Activated T-cell treated with anti-CD3 and anti-CD28 coated beads, Interleukin-2, amount 50 U/mL, for 72 hours (primary cell): ENCODE results near the gene RANBP3. TPM values are rescaled to one million over a fixed set of nuclear protein-coding genes. Genes with fewer than 3 reads are reported as not detected.

ENCODE experiments used
- ATAC-seq, 2 donors: fragments of 150-1000 bp; cut with Tn5 transposase; replicated peaks in 1 of 2; 2 replicates each; pipeline ENCODE4 v1.10.0; 2021; ENCODE audit warnings: moderate library complexity in 2 of 2, mild to moderate bottlenecking in 1 of 2
- DNase-seq, 2 donors: peaks; one replicate each; pipeline ENCODE4 v3.0.0; 2021 to 2022; ENCODE audit warnings: mixed read lengths in 1 of 2
- H3K27ac Mint-ChIP-seq: one replicate; pipeline ENCODE4 v1.8.0; 2022; ENCODE audit warnings: mild to moderate bottlenecking, moderate library complexity, mixed read lengths
- H3K27me3 Mint-ChIP-seq: one replicate; pipeline ENCODE4 v1.8.0; 2022; ENCODE audit warnings: low read depth, mixed read lengths
- H3K36me3 Mint-ChIP-seq, 2 donors: one replicate each; pipeline ENCODE4 v1.8.0; 2022; ENCODE audit warnings: mixed read lengths in 2 of 2, mild to moderate bottlenecking in 1 of 2; ENCODE audit not compliant: insufficient read depth in 2 of 2
- H3K4me1 Mint-ChIP-seq: one replicate; pipeline ENCODE4 v1.8.0; 2022; ENCODE audit warnings: low read depth, mixed read lengths
- H3K4me3 Mint-ChIP-seq, 2 donors: one replicate each; pipeline ENCODE4 v1.8.0; 2022; ENCODE audit warnings: mild to moderate bottlenecking in 2 of 2, mixed read lengths in 2 of 2, moderate library complexity in 2 of 2
- H3K9me3 Mint-ChIP-seq, 2 donors: one replicate each; pipeline ENCODE4 v1.8.0; 2022; ENCODE audit warnings: mixed read lengths in 2 of 2
- total RNA-seq, 2 donors: library from RNA; stranded (reverse); gene quantifications; one replicate each; pipeline ENCODE4 v1.2.3, GENCODE V29; 2022

Gene RANBP3
- total RNA-seq, 2 donors from 2014 or later, result 89.2 to 108 TPM

DNA sequence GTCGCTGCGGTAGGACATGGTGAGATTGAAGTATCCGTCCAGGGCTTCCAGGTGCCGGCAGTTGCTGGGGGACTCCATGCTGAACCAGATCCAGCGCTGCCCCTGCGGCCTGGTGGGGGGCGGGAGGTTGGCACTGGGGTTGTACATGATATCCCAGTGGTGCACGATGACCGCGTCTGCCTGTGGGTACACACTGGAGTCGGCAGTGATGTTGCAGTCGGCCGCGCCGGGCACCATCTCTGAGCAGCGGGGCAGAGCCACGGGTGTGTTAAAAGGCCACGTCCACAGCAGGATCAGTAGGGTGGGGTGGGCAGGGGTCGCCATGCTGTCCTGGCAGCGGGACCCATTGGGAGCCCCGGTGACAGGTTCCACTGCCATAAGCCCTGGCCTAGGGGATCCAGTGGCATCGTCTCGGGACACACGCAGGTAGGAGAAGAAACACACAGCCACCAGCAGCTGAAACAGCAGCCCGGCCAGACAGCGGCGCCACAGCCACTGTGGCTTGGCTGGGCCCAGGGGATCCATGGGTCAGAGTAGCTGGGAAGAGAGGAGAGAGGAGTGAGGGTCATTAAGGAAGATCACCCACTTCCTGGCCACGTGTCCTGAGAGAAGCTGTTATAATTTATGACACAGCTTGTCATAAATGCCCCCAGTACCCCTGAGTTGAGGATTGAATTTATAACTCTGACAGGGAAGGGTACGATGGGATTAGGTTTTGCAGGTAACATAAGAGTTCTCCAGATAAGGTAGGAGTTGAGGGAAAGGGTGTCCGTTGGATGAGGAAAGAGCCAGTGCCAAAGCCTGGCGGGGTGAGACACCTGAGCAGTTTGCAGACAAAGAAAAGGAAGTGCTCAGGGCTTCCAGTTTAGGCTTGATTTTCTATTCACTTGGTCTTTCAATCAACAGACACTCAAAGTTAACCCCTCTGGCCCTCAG lies 110.5 kb downstream of the RANBP3 start:
- H3K4me1 Mint-ChIP-seq, result no peaks in the 10 kb centered on the region
- DNase-seq (no peak), ATAC-seq (no peak)
- no peaks in the 10 kb centered on the region for H3K9me3 Mint-ChIP-seq
- no peak overlapping the region for H3K4me3 Mint-ChIP-seq
- no peaks in the 10 kb centered on the region for H3K36me3 Mint-ChIP-seq
- H3K27me3 Mint-ChIP-seq, result no peaks in the 10 kb centered on the region
- H3K27ac Mint-ChIP-seq, result no peak overlapping the region

Other genes with a start within 250 kb of the RANBP3 start
- 1 to 10 TPM; 4.6 to 4.7 TPM for gene PRR22, start 193.4 kb downstream of the RANBP3 start, total RNA-seq
- gene DUS3L, start 187.0 kb downstream of the RANBP3 start, total RNA-seq, result 10 to 100 TPM; 40.7 to 55.8 TPM
- 1 to 10 TPM; 2.7 to 3.7 TPM for gene NRTN, start 173.1 kb downstream of the RANBP3 start, total RNA-seq
- gene FUT6, start 138.4 kb downstream of the RANBP3 start, total RNA-seq, result under 1 TPM in 1 of 2 donors, not detected in 1; 0.21 TPM
- 1 to 10 TPM; 1.7 to 3.6 TPM for gene FUT3, start 126.7 kb downstream of the RANBP3 start, total RNA-seq
- gene FUT5, start 107.6 kb downstream of the RANBP3 start, total RNA-seq, result 1 to 10 TPM in 1 of 2 donors, under 1 TPM in 1; 0.44 to 1.7 TPM
- 100 to 1,000 TPM; 158 to 174 TPM for gene NDUFA11, start 74.3 kb downstream of the RANBP3 start, total RNA-seq
- gene VMAC, start 73.3 kb downstream of the RANBP3 start, total RNA-seq, result 10 to 100 TPM in 1 of 2 donors, 1 to 10 TPM in 1; 8.7 to 10.5 TPM
- 10 to 100 TPM; 12.9 to 20.9 TPM for gene CAPS, start 63.9 kb downstream of the RANBP3 start, total RNA-seq
- gene RFX2, start 132.4 kb upstream of the RANBP3 start, total RNA-seq, result 10 to 100 TPM in 1 of 2 donors, 1 to 10 TPM in 1; 8.7 to 11.6 TPM
- gene ACSBG2, start 157.5 kb upstream of the RANBP3 start, total RNA-seq, result not detected